GM12891 (cell line): ENCODE data around the gene SMYD3.

Experiments used
- PAX5 ChIP-seq: IDR thresholded peaks from 2 replicates; pipeline ENCODE4 v1.6.1; 2011; ENCODE audit warnings: low read length, moderate library complexity, mild to moderate bottlenecking; ENCODE audit not compliant: insufficient read depth, severe bottlenecking
- POLR2A ChIP-seq: IDR thresholded peaks from 2 replicates; pipeline ENCODE4 v1.6.1; 2011; ENCODE audit warnings: low read depth, low read length, control low read depth
- POLR2AphosphoS5 ChIP-seq: IDR thresholded peaks from 2 replicates; pipeline ENCODE4 v1.6.1; 2011; ENCODE audit warnings: low read depth, low read length, control low read depth
- POU2F2 ChIP-seq: IDR thresholded peaks from 2 replicates; pipeline ENCODE4 v1.6.1; 2011; ENCODE audit warnings: low read depth, mild to moderate bottlenecking, control low read depth, low read length, moderate library complexity
- SPI1 ChIP-seq: IDR thresholded peaks from 2 replicates; pipeline ENCODE4 v1.6.1; 2011; ENCODE audit warnings: low read depth, low read length, control low read depth
- TAF1 ChIP-seq: IDR thresholded peaks from 2 replicates; pipeline ENCODE4 v1.6.1; 2011; ENCODE audit warnings: low read depth, low read length, control low read depth

DNA sequence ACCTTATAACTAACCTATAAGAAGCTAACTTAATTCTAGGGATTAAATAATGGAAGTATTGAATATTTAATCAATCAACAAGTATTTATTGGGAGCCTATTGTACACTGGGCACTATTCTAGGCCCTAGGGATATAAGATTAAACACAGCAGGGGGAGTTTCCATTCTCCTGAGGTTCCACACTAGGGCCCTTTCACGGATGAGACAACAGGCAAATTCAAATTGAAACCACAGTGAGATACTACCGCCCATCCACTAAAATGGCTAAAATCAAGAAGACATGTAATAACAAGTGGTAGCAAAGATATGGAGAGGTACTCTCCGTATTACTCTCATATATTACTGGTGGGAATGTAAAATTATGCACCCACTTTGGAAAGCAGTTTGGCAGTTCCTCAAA is 677.9 kb downstream of the SMYD3 start:
- TF ChIP-seq POLR2AphosphoS5, result no peak
- TF ChIP-seq POLR2A, result no peak
- TF ChIP-seq TAF1, result no peak
- TF ChIP-seq POU2F2, result no peak
- no peak for TF ChIP-seq SPI1
- TF ChIP-seq PAX5, result no peak
